ENCODE measurements around the gene TOP2A.

Gene TOP2A

DNA sequence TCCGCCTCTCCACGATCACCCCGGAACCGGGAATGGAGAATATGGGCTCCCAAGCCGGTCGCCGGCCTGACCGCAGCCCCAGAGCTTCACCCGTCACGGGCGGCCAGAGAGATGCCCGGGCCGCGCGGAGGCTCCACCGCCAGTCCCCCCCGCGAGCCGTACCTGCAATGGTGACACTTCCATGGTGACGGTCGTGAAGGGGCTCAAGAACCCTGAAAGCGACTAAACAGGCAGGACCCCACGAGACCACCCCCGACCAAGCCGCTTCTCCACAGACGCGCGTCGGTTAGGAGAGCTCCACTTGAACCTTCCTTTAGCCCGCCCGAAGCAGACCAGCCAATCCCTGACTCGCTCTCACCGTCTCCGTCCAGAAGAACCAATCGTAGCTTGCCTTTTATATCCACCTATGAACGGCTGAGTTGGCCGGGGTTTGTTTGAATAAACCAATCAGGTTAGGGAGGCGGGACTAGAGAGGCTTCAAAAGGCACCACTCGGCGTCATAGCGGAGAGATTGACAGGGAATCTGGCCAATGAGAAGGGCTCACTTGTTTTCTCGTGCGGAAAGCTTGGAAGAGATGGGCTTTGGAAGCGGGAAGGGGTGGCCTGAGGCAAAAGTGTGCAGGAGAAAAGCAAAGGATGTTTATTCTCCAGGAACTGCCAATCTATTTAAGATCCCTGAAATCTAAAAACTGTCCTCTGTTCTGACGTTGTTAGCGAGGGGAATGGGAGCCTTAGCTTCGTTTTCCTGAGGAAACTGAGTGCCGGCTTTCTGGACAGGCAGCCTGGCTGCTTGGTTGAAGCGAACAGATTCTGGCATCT is at the start of gene TOP2A:
Gene TOP2A (minus strand): TSS at position 288 of the 819 bp plus-strand sequence. CDS start 105 bp downstream, at position 183.
- peak; percentile 99 for DNase-seq

- DNase-seq: no peak
Measured at GRCh38 chr17:40467281-40467867, 49.7 kb upstream of the TOP2A start.

GRCh38 chr17:40466298-40466971 is 48.7 kb upstream of the TOP2A start:
- DNase-seq: no peak

GRCh38 chr17:40464392-40464855 is 46.7 kb upstream of the TOP2A start:
- no peak for DNase-seq

- DNase-seq: no peak
Measured at GRCh38 chr17:40463122-40463550, 45.4 kb upstream of the TOP2A start.

- no peak for DNase-seq
Measured at GRCh38 chr17:40462343-40463121, 44.8 kb upstream of the TOP2A start.

GRCh38 chr17:40461732-40462342 is 44.1 kb upstream of the TOP2A start:
- no peak for DNase-seq

GRCh38 chr17:40460968-40461731 is 43.5 kb upstream of the TOP2A start:
- no peak for DNase-seq

DNA sequence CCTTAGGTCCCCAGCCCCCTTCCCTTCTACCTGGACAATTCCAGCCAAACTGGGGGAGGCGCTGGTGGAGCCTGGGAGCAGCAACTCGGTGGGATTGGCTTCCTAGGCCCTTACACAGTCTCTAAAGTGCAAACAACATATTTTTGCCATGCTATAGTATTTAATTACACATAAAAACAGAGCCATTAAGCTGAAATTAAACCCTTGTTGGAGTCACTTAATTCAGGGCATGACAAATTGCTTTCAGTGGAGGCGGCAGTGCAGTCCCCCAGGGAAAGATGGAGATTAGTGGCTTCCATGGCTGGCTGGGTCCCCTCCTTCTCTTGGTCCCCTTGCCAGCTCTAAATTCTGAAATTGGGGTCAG is 42.9 kb upstream of the TOP2A start:
- DNase-seq: no peak

GRCh38 chr17:40459636-40460603 is 42.2 kb upstream of the TOP2A start:
- DNase-seq: no peak

DNA sequence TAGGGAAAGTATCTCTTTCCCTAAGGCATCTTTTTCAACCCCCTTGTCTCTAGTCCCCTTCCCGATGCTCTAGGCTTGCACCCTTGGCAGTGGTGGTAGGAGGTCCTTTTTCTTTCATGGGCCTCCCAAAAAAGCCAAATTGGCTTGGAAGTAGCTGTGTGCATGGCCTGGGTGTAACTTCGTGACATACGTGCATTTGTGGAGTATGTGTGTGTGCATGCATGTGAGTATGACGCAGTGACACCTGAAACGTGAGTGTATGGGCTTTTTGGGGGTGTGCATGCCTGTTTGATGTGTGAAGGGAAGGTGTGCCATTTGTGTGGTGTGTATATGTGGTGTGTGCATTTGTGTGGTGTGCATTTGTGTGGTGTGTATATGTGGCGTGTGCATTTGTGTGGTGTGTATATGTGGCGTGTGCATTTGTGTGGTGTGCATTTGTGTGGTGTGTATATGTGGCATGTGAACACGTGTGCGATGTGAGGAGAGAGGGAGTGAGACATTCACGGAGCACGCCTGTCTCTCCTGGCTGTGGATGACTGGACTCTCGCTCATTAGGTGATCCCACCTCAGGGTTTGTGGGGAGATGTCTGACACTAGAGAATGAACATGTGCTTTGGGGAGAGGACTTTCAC is 41.3 kb upstream of the TOP2A start:
- DNase-seq: no peak

DNA sequence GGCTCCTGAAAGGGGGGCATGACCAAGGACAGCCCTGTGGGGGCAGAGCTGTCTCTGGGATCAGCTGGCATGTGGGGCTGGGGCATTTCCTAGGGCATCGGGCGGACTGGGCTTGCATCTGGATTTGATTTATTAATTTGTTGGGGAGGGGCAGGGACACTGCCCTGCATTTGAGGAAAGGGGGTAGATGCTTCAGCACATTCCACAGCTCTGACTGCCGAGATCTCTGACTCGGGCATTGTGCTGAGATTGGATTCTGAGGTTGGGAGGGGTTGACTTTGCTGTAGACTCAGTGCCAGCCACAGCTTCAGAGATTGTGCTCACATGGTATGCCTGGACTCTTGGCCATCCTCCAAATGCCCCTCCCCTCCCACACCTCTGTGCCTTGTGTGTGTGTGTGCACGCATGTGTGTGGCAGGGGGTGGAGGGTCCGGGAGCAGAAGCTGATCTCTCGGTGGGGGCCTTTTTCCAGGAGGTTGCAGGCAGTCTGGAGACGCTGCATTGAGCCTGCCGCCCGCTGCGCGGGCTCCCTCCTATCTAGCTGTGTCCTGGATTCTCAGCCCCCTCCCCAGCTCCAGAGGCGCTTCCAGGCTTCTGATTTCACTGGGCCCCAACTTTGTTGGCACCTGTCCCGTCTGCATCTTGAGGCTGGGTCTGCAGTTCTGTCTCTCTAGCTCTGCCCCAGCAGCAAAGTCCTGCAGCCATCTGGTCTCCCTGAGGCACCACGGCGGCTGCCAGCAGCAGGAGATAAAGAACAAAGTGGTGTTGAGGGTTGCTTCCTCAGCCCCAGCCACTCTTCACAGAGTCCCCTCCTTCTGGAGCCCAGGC is 40.5 kb upstream of the TOP2A start:
- DNase-seq: peak; percentile 96

GRCh38 chr17:40457369-40457768 is 39.7 kb upstream of the TOP2A start:
- DNase-seq: no peak

GRCh38 chr17:40456396-40456951 is 38.8 kb upstream of the TOP2A start:
- no peak for DNase-seq

GRCh38 chr17:40454613-40454995 is 36.9 kb upstream of the TOP2A start:
- no peak for DNase-seq

GRCh38 chr17:40453881-40454612 is 36.4 kb upstream of the TOP2A start:
- peak; percentile 84 for DNase-seq

GRCh38 chr17:40452921-40453378 is 35.3 kb upstream of the TOP2A start:
- DNase-seq: peak; percentile 79
